NCI-H446 (cell line): ENCODE measurements around the gene PRCD.

Source experiments
- DNase-seq, 2 experiments: peaks; one replicate each; lab custom pipeline; 2025; lab: John Stamatoyannopoulos, UW

The PRCD gene

DNA sequence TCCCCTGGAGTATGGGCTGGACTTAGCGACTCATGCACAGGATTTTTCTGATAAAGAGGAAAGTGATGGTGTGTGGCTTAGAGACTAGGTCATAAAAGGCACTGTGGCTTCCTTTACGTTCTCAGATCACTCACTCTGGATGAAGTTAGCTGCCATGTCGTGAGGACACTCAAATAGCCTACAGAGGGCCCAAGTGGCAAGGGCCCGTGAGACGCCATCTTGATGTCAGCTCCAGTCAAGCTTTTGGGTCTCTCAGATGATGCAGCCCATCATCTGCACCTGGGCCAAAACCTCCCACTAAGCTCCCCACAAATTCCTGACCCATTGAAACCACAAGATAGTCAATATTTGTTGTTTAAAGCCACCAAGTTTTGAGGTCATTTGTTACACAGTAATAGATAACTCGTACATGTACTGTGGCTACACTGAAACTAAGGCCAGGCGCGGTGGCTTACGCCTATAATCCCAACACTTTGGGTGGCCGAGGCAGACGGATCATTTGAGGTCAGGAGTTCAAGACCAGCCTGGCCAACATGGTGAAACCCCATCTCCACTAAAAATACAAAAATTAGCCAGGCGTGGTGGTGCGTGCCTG is 31.1 kb downstream of the PRCD start:
- no peak for DNase-seq

DNA sequence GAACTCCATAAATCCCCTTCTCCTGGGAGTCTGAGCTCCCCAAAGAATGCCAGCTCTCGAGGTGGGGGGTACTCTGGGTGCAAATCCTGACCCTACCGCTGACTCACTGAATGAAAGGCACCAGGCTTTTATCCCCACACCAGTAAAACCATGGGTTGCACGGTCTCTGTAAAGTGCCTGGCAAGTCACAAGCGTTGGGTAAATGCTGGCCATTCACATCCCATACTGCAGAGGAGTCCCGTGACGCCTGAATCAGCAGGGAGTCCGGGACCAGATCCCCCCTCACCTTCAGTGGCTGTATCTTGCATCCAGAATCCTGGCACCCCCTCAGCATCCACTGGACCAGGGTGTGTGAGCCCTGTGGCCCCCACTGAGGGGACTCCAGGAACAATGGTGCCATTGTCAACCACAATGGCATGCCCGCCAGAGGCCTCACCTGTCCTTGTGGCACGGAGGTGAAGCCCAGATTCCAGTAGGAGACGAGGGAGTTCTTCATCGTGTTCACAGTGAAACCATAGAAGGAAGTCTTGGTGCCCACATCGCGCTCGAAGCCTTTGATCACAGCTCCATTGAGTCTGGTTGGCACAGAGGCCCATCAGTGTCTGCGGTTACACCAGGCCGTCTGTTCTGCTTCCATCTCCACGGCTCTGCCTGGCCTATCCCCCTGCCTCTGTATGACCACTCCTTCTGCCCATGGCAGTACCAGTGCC is 32.5 kb downstream of the PRCD start:
- no peak for DNase-seq

DNA sequence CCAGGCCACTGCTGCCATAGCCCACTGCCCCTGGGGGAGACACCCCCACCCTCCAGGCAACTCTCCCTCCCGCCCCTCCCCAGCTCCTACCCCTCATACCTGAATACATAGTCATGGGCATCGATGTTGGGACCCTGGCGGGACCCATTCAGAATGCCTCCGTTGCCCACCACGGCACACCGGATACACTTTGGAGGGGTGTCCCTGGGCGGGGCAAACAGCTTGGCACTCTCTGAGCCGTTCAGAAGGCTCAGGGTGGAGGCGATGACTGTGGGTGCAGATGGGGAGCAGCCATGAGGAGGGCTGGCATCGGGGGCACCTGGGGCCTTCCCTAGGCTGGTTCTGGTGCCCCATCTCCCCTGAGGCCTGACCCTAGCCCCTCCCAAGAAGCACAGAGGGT is 33.3 kb downstream of the PRCD start:
- no peak for DNase-seq

DNA sequence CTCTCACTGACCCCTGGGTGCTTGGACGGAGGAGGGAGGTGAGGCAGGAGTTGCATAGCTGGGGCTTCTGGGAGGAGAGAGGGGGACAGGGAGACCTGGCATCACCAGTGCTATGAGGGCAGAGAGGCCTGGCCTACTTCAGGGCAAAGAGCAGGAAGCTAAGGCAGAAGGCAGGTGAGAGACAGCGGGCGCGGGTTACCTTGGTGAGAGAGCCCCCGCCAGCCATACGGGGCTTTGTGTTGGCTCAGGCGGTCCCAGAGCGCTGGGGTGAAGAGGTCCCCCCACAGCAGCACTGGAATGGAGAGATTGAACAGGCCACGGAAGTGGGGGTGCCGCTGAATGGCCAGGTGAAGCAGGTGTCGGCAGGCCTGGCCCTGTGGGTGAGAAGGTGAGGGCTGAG is 34.3 kb downstream of the PRCD start:
- no peak for DNase-seq

DNA sequence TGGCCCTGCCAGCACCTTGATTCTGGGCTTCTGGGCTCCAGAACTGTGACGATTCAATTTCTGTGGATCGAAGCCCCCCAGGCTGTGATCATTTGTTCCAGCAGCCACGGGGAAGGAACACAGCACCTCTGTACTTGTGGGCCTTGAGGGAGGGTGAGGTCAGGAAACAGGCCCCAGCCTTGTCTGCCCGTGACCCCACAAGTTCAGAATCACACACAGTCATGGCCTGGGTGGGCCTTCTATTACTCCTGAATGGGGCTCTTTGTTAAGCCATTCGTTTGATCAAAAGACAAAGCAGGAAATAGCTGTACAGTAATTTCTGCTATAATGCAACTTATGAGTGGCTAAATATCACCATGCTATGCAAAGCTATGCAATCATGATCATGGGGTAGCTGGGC is 35.7 kb downstream of the PRCD start:
- no peak for DNase-seq

DNA sequence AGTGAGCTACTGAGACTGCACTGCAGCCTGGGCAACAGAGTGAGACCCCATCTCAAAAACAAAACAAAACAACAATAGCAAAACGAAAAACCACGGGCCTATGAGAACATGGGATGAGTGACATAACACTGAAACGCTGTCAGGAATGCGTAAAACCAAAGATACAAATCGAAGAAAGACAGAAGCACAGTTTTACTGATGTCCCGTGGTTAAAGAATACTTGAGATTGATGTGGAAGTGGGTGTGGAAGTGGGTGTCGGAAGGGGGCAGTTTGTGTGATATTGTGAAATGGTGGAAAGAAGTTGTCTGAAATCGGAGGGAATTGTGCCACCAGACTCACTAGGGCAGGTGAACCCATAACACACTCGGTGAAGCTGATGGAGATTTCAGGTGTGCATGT is 36.3 kb downstream of the PRCD start:
- DNase-seq = no peak

DNA sequence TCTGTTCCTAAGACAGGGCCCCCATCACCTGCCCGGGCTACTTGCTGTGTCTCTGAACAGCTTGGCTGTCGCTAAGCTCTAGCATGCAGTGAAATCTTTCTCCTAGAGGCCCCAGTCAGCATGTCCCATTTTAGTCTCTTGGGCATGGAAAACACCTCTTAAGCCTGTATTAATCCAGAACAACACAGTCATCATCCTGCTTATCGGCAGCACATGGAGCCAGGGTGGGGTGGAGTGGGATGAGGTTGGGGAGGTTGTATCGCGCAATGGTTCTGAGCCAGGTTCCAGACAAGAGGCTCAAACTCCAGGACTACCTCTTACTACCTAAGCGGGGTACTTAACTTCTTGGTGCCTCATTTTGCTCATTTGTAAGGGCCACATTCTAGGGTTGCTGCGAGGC is 38.0 kb downstream of the PRCD start:
- no peak for DNase-seq

DNA sequence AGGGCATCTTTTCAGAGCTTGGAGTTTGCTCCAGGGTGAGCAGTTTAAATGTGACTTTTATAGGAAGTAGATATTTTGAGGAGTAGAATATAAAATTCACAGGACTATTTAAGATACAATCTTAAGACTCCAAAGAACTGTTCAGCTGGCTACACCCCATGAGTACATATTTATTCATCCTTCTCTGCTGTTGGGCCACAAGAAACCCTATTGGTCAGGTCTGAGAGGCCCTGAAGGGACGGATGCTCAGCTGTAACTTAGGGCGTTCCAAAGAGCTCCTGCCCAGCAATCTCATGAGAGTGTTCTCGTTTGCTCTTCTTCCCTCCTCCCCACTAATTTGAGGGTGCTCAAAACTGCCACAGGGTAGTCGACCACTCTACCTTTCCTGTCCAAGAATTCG is 38.5 kb downstream of the PRCD start:
- no peak for DNase-seq

DNA sequence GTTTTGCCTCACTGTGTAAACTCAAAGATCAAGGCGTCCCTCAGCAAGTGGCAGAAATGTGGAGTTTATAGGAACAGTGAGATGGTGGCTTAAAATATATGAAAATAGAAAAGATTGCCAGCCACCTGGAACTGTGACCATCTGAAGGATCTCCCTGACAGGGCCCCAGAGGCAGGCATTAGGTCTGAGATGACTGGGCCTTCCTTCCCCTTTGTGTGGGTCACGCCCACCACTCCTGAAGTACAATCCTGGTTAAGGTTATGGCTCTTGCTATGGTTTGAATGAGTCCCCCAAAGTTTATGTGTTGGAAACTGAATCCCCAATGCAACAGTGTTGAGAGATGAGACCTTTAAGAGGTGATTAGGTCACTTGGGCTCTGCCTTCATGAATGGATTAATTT is 39.4 kb downstream of the PRCD start:
- DNase-seq = no peak

DNA sequence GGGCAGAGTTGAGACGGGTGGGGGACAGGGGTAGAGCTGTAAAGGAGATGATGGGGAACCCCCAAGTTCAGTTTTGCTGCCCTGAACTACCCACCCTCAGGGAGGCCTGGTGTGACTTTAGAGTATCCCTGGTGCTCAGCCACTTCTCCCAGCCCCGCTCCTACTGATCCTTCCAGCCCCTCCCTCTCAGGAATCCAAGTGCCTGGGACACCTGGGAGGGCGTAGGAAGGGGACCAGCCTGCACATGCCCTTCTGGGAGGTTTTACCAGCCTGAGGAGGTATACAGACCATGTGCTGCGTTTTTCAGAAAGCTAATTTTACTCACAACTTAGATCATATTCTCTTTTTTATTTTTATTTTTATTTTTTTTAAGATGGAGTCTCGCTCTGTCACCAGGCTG is 41.7 kb downstream of the PRCD start:
- DNase-seq = no peak

DNA sequence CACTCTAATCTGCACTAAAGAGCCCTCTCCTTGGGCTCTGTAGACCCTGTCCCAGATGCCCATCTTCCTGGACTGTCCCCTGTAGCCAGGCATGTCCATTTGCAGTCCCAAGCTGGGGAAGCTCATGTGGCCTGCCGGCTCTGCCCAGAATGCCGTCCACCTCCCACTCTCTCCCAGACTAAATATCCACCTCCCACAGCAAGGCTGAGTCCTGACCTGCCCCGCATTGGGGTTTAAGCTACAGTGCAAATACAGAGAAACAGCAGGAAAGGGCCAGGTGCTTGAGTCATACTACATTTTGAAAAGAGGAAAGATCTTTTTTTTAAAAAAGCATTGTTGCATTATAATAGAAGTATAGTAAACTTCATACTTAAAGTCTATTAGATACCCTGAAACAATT is 42.8 kb downstream of the PRCD start:
- no peak for DNase-seq

DNA sequence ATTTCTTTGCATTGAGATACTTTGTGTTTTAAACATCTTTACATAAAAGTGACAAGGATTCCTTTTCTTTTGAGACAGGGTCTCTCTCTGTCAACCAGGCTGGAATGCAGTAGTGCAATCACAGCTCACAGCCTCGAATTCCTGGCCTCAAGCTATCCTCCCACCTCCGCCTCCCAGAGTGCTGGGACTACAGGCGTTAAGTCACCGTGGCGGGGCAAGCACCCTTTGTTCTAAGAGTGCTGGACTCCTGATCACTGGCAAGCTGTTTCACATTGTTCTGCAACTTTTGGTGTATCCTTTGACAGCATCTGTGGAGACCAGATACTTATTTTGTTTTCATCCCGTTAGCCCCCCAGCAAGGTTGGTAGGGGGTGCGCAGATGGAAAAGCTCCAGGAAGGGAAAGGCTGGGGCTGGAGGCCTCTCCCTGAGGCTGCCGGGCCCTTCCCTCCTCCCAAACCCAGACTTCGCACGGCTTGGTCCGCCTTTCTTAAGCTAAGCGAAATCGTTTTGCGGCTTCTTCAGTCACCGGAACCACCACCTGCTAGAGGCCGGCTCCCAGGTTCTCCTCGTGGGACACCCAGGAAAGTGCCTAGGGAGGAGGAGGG is 44.7 kb downstream of the PRCD start:
- no peak for DNase-seq

DNA sequence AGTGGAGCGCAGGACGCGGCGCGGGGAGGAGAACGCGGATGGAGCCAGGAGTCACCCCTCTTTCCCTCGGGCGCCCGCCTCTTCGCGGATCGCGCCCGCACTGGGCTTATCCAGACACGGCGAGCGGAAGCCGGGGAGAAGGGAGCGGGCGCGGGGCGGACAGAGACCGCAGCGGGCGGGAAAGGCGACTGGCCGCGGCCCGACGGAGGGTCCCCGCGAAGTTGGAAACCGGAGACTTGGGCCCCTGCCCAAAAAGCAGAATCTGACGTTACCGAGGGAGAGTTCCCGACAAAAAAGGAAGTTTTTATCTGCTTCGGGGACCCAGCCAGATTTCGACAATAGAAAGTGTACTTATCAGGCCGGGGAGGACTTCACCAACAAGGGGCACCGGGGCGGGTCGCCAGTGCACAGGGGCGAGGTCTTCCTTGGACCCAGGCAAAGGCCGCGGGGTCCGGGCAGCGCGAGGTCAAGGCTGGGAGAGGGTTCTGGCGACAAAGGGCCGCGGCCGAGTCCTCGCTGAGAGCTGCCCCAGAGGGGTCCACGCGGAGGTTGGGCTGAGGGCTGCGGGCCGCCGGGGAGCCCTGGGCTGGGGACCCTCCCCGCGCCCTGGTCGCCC is 45.3 kb downstream of the PRCD start:
- DNase-seq = no peak

DNA sequence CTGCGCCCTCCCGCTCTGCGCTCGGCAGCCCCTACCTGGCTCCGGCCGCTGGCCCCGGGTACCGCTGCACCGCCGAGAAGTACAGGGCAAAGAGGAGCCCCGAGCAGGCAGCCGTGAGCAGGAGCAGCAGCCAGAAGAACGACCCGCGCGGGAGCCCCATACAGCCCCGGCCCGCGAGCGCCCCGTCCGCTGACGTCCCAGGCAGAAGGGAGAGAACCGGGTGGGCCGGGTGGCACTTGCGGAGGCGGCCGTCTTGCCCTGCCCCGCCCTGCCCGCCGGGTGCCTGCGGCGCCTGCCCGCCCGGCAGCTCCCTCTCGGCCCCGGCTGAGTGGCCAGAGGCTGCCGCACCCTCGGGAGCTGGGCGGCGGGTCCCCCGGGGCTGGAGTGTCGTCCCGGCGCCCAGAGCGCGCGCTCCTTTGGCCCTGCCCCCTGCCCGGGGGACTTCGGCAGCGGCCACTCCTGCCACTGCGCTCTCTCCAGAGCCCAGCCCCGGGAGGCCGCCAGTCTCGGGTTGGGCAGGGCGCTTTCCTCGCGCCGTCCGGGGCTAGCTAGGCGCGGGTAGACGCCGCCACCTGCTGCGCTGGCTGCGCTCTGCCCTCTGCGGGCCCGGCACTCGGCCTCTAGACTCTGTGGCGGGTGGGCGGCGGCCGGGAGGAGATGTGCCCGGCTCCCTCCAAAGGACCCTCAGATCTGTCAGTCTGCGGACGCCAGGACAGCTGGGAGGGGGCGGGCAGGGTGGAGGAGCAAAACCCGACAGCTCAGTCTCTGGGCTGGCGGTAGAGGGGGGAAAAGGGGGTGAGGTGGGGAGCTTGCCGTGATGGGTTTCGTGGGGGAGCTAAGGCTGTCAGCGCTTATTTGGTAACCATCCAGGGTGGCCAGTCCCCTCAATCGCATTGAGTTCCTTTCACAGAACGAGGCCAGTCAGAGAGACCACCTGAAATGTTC is 46.1 kb downstream of the PRCD start, which contains the start of gene ST6GALNAC2:
Gene ST6GALNAC2, minus strand, starts transcription at position 212 of the 945 bp plus-strand sequence. Its CDS starts 52 bp downstream, at position 160.
- no peak for DNase-seq

DNA sequence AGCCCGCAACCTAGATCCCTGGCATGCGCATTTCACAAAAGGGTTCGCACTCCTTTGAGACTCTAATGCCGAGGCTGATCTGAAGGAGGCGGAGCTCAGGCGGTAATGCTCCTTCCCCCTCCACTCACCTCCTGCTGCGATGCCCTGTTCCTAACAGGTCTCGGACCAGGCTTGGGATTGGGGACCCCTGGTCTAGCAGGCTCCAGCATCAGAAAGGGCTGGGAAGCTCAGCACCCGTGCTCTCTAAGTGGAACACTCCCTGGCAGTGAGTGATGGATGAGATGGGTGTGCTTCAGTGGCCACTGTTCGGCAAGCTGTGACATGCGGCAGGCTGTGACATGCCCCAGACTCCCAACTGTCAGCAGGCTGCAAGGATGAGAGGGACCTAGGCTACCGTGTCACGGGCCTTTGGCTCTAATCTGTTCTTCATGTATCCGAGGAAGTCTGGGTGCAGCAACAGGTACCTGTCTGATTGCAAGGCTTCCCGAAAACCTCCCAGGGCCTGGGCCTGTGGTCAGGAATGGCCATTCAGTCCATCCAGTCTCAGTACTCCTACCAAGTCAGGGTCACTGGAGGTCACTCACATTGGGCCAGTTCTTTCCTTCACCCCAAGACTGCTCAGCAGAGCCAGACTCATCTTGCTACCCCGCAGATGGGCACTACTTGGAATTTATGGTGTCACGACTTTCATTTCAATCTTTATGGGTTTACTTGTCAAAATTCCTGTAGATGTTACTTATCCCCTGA is 47.1 kb downstream of the PRCD start:
- DNase-seq = no peak

DNA sequence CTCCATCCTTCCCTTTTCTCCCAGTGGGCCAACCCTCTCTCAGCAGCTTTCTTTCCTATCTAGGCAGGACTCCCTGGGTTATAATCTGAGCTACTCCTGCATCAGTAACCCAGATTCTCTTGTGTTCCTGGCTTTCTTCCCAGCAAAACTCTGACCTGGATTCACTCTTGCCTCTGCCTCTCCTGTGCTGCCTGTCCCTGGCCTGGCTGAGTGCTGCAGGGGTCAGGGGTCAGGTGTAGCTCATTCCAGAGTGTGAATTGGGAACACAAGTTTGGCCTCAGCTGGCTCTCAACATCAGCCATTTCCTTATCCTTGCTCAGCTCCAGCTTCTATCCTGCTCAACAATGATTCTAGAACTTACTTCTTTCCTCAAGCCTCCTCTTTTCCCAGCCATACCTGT is 48.3 kb downstream of the PRCD start:
- DNase-seq = no peak

DNA sequence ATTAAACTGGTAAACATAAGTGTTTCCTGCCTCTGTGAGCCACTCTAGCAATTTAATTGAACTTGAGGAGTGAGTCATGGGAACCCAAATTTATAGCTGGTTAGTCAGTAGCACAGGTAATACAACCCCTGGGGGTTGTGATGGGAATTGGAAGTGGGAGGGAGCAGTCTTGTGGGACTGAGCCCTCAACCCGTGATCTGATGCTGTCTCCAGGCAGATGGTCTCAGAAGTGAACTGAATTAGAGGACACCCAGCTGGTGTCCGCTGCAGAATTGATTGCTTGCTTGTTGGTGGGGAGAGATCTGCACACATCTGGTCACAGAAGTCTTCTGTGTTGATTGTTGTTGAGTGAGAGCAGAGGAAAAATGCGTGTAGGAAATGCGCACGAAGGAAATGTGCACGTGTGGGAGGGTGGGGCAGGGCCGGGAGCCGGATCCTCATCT is 53.6 kb downstream of the PRCD start:
- DNase-seq = no peak

DNA sequence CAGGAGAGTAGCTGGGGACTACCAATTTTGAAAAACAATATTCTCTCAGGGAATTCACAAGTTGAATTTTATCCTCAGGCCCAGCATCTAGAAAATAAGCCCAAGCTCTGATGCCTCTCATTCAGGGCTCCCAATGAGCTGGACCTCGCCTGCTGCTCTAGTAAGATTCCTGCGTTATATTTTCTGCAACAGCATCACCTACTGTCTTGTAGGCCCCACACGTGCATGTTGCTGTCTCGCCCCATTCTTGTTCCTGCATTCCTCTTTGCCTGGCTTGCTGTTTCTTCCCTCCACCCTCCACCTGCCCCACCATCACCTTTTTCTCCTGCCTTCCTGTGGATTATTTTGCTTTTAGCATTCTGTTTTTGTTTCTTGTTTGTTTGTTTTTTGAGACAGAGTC is 54.1 kb downstream of the PRCD start:
- DNase-seq = no peak

DNA sequence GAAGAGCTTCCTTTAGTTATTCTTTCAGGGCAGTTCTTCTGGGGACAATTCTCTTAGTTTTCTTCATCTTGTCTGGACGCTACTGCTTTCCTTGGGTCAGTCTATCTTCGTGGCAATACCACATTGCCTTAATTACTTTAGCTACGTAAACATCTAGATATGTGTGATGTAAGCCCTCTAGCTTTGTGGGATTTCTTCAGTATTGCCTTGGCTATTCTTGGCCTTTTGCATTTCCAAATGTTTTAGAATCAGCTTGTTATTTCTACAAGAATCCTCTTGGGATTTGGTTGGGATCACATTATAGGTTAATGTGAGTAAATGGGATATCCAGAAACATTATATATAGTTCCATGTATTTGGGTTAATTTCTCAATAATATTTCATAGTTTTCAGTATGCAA is 54.8 kb downstream of the PRCD start:
- DNase-seq = no peak
